ENCODE measurements around the gene CHMP1A. TPM values are rescaled to one million over a fixed set of nuclear protein-coding genes. Genes with fewer than 3 reads are reported as not detected.

CHMP1A gene
- total RNA-seq, 1 experiment from 2014 or later, result 151 TPM

- no peaks in the 10 kb centered on the region for H3K9me2 ChIP-seq (ENCODE audit: insufficient read depth)
- no TSS peak for BruUV-seq (replicated peaks)
- H3K4me2 ChIP-seq, result peak overlapping the region; percentile 81
- POLR2A ChIA-PET (ENCODE audit: unreplicated experiment), result interaction anchor here (0.6 kb wide), 1 partner anchor 319 kb away, joined by 4 read pairs; no protein-coding TSS in a partner anchor
- H3K27me3 ChIP-seq (ENCODE audit: insufficient read depth, low read depth), result no peaks in the 10 kb centered on the region
- peak overlapping the region; percentile 95 for H2AFZ ChIP-seq
- peaks cover 9% of the 10 kb centered on the region; the same call in 1 of the 2 replicates for H3F3A ChIP-seq (ENCODE audit: insufficient read depth, low read depth)
- DNase-seq, result no peak
- H3K4me1 ChIP-seq (replicated peaks; ENCODE audit: insufficient read depth), result peaks cover 18% of the 10 kb centered on the region
- H3K36me3 ChIP-seq (ENCODE audit: low read depth), result 0 out of 2 replicates have a peak, but pooled peaks cover 12% of the 10 kb centered on the region
- H3K4me3 ChIP-seq, result peak overlapping the region; percentile 93
- H3K9me3 ChIP-seq (ENCODE audit: insufficient read depth, low read depth), result no peaks in the 10 kb centered on the region
- H3K79me2 ChIP-seq (ENCODE audit: low read depth), result peaks cover 62% of the 10 kb centered on the region
- intact Hi-C loops (cut with micrococcal nuclease; ENCODE audit: unreplicated experiment), result no loop called here
- no peak for TF ChIP-seq CTCF (conservative IDR thresholded peaks at IDR 0.05)
- no peak for TF ChIP-seq EZH2 (IDR thresholded peaks at IDR 0.05; ENCODE audit: low read depth)
- peaks cover 14% of the 10 kb centered on the region for H4K20me1 ChIP-seq (ENCODE audit: insufficient read depth)
- no peak overlapping the region for H3K27ac ChIP-seq
- CTCF ChIA-PET, result interaction anchor here (0.6 to 1.0 kb wide), 2 partner anchors 42 to 57 kb away, joined by 3 to 4 read pairs; no protein-coding TSS in a partner anchor
These were observed 842 bp upstream of the CHMP1A start for GRCh38 chr16:89658221-89658879.

DNA sequence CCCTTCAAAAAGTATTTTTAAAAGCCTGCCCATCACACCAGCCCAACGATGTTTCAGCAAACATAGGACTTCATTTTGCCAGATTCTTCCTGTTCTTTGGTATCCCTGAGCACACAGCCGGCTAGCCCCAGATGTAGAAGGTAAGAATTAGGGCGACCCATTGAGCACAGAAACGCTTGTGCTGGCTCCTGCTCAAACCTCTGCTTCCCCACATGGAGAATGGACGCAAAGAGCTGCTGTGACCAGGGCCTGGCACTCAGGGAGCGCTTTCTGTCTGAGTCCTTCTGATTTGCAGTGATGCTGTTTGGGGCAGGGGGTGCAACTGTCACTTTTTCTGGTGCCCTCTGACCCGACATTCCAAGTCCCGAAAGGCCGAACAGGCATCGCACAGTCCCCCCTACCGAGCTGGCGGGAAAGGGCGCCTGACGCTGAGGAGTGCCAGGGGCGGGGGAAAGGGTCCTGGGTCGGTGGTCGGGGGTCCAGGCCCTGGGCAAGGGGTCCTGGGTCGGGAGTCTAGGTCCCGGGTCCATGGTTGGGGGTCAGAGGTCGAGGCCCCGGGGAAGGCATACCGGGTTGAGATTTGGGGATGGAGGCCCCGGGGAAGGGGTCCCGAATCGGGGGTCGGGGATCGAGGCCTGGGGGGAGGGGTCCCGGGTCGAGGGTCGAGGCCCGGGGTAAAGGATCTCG lies 930 bp downstream of the CHMP1A start:
- no peaks in the 10 kb centered on the region for H3K9me2 ChIP-seq (ENCODE audit: insufficient read depth)
- no peak for DNase-seq
- TSS peak; percentile 50 for BruUV-seq (replicated peaks)
- peaks cover 18% of the 10 kb centered on the region for H3K4me1 ChIP-seq (replicated peaks; ENCODE audit: insufficient read depth)
- no peak overlapping the region for H3K27ac ChIP-seq
- H4K20me1 ChIP-seq (ENCODE audit: insufficient read depth), result peaks cover 14% of the 10 kb centered on the region
- H3K4me2 ChIP-seq, result peak overlapping the region; percentile 81
- no peaks in the 10 kb centered on the region for H3K27me3 ChIP-seq (ENCODE audit: insufficient read depth, low read depth)
- H3K36me3 ChIP-seq (ENCODE audit: low read depth), result 0 out of 2 replicates have a peak, but pooled peaks cover 5% of the 10 kb centered on the region
- H3K9me3 ChIP-seq (ENCODE audit: insufficient read depth, low read depth), result no peaks in the 10 kb centered on the region
- ChIA-PET CTCF (interaction anchor here (0.6 to 0.7 kb wide), 2 partner anchors 42 to 253 kb away, joined by 12 to 16 read pairs; no protein-coding TSS in a partner anchor), POLR2A (ENCODE audit: unreplicated experiment) (no interaction called here)
- intact Hi-C loops (cut with micrococcal nuclease; ENCODE audit: unreplicated experiment), result no loop called here
- peaks cover 69% of the 10 kb centered on the region for H3K79me2 ChIP-seq (ENCODE audit: low read depth)
- H3K4me3 ChIP-seq, result peak overlapping the region; percentile 93
- H2AFZ ChIP-seq, result no peak overlapping the region
- TF ChIP-seq EZH2 (IDR thresholded peaks at IDR 0.05; ENCODE audit: low read depth) (no peak), CTCF (conservative IDR thresholded peaks at IDR 0.05) (no peak)
- H3F3A ChIP-seq (ENCODE audit: insufficient read depth, low read depth), result peaks cover 9% of the 10 kb centered on the region; the same call in 1 of the 2 replicates

DNA sequence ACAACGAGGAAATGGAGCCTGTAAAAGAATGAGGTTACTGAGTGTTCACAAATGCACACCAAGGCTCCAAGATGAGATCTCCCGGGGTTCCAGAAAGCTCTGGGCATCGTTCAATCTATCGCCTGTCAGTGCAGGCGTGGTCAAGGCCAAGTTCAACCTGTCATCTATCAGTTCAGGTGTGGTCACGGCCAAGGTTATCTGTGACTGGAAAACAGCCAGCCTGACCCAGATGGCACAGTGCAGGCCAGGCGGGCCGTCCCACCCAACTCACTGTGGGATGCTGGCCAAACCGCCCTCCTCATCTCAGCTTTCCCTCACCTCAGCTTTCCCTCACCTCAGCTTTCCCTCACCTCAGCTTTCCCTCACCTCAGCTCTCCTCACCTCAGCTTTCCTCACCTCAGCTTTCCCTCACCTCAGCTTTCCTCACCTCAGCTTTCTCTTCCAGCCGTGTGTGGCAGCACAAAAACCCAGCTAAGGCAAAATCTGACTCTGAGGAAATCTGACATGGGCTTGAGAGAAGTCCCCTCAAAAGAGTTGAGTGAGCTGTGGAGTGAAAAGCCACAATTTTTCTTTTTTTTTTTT lies 2.4 kb downstream of the CHMP1A start:
- H3K36me3 ChIP-seq (ENCODE audit: low read depth), result 0 out of 2 replicates have a peak, but pooled peaks cover 5% of the 10 kb centered on the region
- peaks cover 19% of the 10 kb centered on the region for H4K20me1 ChIP-seq (ENCODE audit: insufficient read depth)
- peaks cover 69% of the 10 kb centered on the region for H3K79me2 ChIP-seq (ENCODE audit: low read depth)
- BruUV-seq (replicated peaks), result no TSS peak
- no peak for DNase-seq
- intact Hi-C loops (cut with micrococcal nuclease; ENCODE audit: unreplicated experiment), result no loop called here
- H3K9me3 ChIP-seq (ENCODE audit: insufficient read depth, low read depth), result no peaks in the 10 kb centered on the region
- TF ChIP-seq EZH2 (IDR thresholded peaks at IDR 0.05; ENCODE audit: low read depth), result no peak
- TF ChIP-seq CTCF (conservative IDR thresholded peaks at IDR 0.05), result no peak
- no peak overlapping the region for H2AFZ ChIP-seq
- no peaks in the 10 kb centered on the region for H3K9me2 ChIP-seq (ENCODE audit: insufficient read depth)
- H3K27me3 ChIP-seq (ENCODE audit: insufficient read depth, low read depth), result no peaks in the 10 kb centered on the region
- ChIA-PET CTCF (no interaction called here), POLR2A (ENCODE audit: unreplicated experiment) (no interaction called here)
- H3K4me3 ChIP-seq, result no peak overlapping the region
- no peak overlapping the region for H3K4me2 ChIP-seq
- H3F3A ChIP-seq (ENCODE audit: insufficient read depth, low read depth), result peaks cover 9% of the 10 kb centered on the region; the same call in 1 of the 2 replicates
- no peak overlapping the region for H3K27ac ChIP-seq
- H3K4me1 ChIP-seq (replicated peaks; ENCODE audit: insufficient read depth), result peaks cover 18% of the 10 kb centered on the region
